Esophagus squamous epithelium (tissue), 4 donors: ENCODE results near the gene RGS7.

Experiments used
- CTCF ChIP-seq, 6 experiments: fragments of 450-650 bp in 4 of 6; fragments of 200-600 bp in 2 of 6; sonication (generic) in 2 of 6; IDR thresholded peaks; one replicate each; pipeline ENCODE4 v1.5.1; 2016 to 2019; ENCODE audit warnings: antibody characterized with exemption in 6 of 6, mild to moderate bottlenecking in 4 of 6, moderate library complexity in 4 of 6
- POLR2A ChIP-seq, 4 donors: fragments of 450-650 bp; IDR thresholded peaks; one replicate each; pipeline ENCODE4 v1.6.1; 2017; ENCODE audit warnings: antibody characterized with exemption in 4 of 4, mild to moderate bottlenecking in 4 of 4, moderate library complexity in 3 of 4

- TF ChIP-seq CTCF (IDR thresholded peaks at IDR 0.05) (no peak), POLR2A (IDR thresholded peaks at IDR 0.05) (no peak)
Measured at GRCh38 chr1:241308011-241308410, 49.0 kb downstream of the RGS7 start.
